ENCODE data around the gene RPL10.

The RPL10 gene

DNA sequence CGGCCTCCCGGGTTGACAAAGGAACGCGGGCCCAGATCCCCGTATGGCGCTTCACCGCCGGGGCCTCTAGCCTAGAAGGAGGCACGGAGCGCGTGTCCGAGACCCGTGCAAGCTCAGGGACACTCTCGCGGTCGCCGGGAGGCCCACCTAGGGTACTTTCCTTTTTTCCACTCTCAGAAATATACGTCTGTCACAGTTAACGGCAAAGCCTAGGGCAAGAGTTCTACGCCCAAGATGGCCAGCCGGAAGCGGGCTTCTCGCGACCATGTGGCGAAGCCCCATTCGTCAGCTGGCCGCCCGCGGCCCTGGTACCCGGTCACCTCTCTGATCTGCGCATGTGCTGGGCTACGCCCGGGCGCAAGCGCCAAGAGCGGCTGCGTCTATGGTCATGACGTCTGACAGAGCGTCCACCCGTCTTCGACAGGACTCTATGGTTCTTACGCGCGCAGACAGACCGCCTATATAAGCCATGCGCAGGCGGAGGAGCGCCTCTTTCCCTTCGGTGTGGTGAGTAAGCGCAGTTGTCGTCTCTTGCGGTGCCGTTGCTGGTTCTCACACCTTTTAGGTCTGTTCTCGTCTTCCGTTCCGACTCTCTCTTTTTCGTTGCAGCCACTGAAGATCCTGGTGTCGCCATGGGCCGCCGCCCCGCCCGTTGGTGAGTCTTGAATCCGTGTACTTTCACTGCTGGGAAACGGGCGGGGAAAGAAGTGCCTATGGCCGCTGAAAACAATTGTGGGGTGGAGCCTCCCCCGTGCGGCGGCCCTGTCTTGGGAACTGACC lies at the start of gene RPL10:
Gene RPL10 (plus strand): TSS at position 490 of the 780 bp plus-strand sequence. CDS start 143 bp downstream, at position 633.
- Mint-ChIP-seq H3K27me3 (ENCODE audit: low read depth) (peaks cover 4% of the 10 kb centered on the region), H3K27ac (peak within 1 kb of the TSS; percentile 100), H3K4me1 (ENCODE audit: low read depth) (peaks cover 7% of the 10 kb centered on the region), H3K9me3 (no peaks in the 10 kb centered on the region), H3K4me3 (peak within 1 kb of the TSS; percentile 99), H3K36me3 (ENCODE audit: low read depth) (peaks cover 31% of the 10 kb centered on the region)
- peak; percentile 94 for DNase-seq (ENCODE audit: low spot score)

DNA sequence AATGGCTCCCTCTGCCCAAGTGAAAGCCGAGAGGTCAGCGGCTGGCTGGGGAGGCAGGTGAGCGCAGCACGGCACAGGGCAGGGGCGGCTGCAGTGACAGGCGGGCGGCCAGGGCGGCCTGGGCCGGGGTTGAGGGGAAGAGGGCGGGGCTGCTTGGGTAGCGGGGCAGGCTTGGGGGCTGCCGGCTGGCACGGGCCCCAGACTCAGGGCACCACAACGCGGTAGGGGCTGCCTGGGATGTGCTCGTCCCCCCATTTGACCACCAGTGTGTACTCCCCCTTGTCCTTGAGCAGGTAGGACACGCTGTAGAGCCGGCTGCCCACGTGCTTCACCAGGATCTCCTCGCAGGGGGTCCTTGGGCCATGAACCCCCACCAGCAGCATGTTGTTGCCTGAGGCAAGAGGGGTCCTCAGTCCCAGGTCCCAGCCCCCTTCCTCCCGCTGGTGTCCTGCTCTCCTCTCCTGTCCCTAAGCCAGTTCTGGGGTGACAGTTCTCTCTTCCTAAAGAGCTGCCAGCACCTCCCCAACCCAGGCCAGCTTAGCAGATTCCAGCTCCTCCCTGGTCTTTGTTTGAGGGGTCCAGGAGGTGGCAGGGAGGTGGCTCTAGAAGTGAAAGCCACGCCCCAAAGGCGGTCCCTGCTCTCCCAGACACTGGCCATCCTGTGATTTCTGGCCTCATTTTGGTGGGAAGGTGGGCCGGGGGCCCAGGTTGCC lies 49.4 kb upstream of the RPL10 start:
- H3K27me3 Mint-ChIP-seq (ENCODE audit: low read depth): no peaks in the 10 kb centered on the region
- DNase-seq (ENCODE audit: low spot score): no peak
- H3K36me3 Mint-ChIP-seq (ENCODE audit: low read depth): peaks cover 29% of the 10 kb centered on the region
- no peaks in the 10 kb centered on the region for H3K9me3 Mint-ChIP-seq
- H3K4me1 Mint-ChIP-seq (ENCODE audit: low read depth): peaks cover 8% of the 10 kb centered on the region
- H3K4me3 Mint-ChIP-seq: no peak overlapping the region
- H3K27ac Mint-ChIP-seq: peak overlapping the region; percentile 5

DNA sequence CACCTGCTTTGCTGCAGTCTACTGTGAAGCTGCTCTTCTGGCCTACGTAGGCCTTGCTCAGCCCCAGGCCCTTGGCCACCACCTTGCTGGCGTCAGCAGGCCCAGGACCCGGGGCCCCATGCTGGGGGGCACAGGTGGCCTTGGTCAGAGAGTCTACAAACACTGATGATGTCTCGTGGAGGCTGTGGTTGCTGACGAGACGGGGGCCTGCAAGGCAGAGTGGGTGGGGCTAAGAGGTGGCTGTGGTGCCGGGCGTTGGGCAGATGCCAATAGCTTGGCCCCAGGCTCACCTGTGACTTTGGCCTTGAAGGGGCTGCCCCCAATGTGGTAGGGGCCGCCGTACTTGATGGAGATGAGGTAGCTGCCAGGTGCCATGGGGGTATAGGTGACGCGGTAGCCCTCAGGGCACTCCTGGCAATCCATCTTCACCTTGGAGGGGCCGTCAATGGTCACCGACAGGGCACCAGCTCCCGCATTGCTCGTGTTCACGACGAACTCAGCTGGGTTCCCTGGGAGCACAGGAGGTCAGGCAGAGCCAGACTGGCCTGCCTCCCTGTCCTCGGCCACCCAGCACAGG lies 48.7 kb upstream of the RPL10 start:
- no peaks in the 10 kb centered on the region for H3K27me3 Mint-ChIP-seq (ENCODE audit: low read depth)
- H3K27ac Mint-ChIP-seq: no peak overlapping the region
- H3K4me1 Mint-ChIP-seq (ENCODE audit: low read depth): peaks cover 8% of the 10 kb centered on the region
- H3K4me3 Mint-ChIP-seq: no peak overlapping the region
- H3K9me3 Mint-ChIP-seq: no peaks in the 10 kb centered on the region
- H3K36me3 Mint-ChIP-seq (ENCODE audit: low read depth): peaks cover 29% of the 10 kb centered on the region
- DNase-seq (ENCODE audit: low spot score): no peak

- no peak overlapping the region for H3K4me3 Mint-ChIP-seq
Observed at GRCh38 chrX:154349979-154350378, 48.2 kb upstream of the RPL10 start.

GRCh38 chrX:154350429-154351182 lies 47.6 kb upstream of the RPL10 start:
- Mint-ChIP-seq H3K36me3 (ENCODE audit: low read depth) (peaks cover 29% of the 10 kb centered on the region), H3K27me3 (ENCODE audit: low read depth) (no peaks in the 10 kb centered on the region), H3K4me3 (no peak overlapping the region), H3K27ac (peak overlapping the region; percentile 52), H3K9me3 (no peaks in the 10 kb centered on the region), H3K4me1 (ENCODE audit: low read depth) (peaks cover 8% of the 10 kb centered on the region)
- DNase-seq (ENCODE audit: low spot score): no peak

More at GRCh38 chrX:154349979-154350378, 48.2 kb upstream of the RPL10 start:
- DNase-seq (ENCODE audit: low spot score): no peak
- H3K27me3 Mint-ChIP-seq (ENCODE audit: low read depth): no peaks in the 10 kb centered on the region
- peaks cover 8% of the 10 kb centered on the region for H3K4me1 Mint-ChIP-seq (ENCODE audit: low read depth)
- no peaks in the 10 kb centered on the region for H3K9me3 Mint-ChIP-seq
- H3K36me3 Mint-ChIP-seq (ENCODE audit: low read depth): peaks cover 29% of the 10 kb centered on the region
- no peak overlapping the region for H3K27ac Mint-ChIP-seq

DNA sequence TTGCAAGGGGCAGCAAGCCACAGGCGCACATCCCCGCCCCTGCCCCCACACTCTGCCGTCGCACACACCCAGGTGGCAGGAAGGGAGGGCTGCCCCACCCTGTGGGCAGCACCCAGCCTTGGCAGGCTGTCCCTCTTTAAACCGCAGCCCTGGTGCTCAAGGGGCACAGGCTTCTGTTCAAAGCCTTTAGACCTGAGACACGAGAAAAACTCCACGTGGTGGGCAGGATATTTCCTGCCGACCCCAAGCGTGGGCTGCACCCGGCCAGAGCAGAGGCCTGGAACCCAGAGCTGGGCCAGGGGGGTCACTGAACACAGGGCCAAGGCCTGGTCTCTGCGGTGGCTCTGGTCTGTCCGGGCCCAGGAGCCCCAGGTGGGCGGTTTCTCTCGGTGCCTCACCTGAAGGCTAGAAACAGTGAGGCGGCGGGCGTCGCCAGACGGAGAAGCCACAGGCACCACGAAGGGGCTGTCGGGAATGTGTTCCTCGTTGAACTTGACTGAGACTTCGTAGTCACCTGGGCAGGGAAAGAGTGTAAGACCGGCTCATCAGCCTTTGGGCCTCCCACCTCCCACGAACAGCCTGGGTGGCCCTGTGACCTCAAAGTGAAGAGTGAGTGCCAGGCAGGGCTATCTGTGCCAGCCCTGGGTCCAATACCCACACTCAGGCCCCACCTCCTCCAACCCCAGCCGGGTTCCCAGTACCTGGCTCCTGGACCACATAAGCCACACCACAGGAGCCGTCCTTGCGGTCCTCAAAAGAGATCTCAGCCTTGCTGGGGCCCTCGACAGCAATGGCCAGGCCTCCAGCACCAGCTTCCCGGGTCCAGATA lies 46.8 kb upstream of the RPL10 start:
- Mint-ChIP-seq H3K36me3 (ENCODE audit: low read depth) (peaks cover 33% of the 10 kb centered on the region), H3K27me3 (ENCODE audit: low read depth) (no peaks in the 10 kb centered on the region), H3K4me1 (ENCODE audit: low read depth) (peaks cover 8% of the 10 kb centered on the region), H3K4me3 (peak overlapping the region; percentile 15), H3K9me3 (no peaks in the 10 kb centered on the region), H3K27ac (peak overlapping the region; percentile 65)
- no peak for DNase-seq (ENCODE audit: low spot score)

- Mint-ChIP-seq H3K27ac (peak overlapping the region; percentile 65), H3K4me3 (no peak overlapping the region), H3K27me3 (ENCODE audit: low read depth) (no peaks in the 10 kb centered on the region), H3K36me3 (ENCODE audit: low read depth) (peaks cover 33% of the 10 kb centered on the region), H3K4me1 (ENCODE audit: low read depth) (peaks cover 8% of the 10 kb centered on the region), H3K9me3 (no peaks in the 10 kb centered on the region)
- DNase-seq (ENCODE audit: low spot score): no peak
Observed at GRCh38 chrX:154352012-154352401, 46.2 kb upstream of the RPL10 start.

- Mint-ChIP-seq H3K4me3 (no peak overlapping the region), H3K27me3 (ENCODE audit: low read depth) (no peaks in the 10 kb centered on the region), H3K9me3 (no peaks in the 10 kb centered on the region), H3K27ac (no peak overlapping the region), H3K36me3 (ENCODE audit: low read depth) (peaks cover 30% of the 10 kb centered on the region), H3K4me1 (ENCODE audit: low read depth) (peaks cover 3% of the 10 kb centered on the region)
- DNase-seq (ENCODE audit: low spot score): no peak
Observed at GRCh38 chrX:154352466-154352865, 45.7 kb upstream of the RPL10 start.

DNA sequence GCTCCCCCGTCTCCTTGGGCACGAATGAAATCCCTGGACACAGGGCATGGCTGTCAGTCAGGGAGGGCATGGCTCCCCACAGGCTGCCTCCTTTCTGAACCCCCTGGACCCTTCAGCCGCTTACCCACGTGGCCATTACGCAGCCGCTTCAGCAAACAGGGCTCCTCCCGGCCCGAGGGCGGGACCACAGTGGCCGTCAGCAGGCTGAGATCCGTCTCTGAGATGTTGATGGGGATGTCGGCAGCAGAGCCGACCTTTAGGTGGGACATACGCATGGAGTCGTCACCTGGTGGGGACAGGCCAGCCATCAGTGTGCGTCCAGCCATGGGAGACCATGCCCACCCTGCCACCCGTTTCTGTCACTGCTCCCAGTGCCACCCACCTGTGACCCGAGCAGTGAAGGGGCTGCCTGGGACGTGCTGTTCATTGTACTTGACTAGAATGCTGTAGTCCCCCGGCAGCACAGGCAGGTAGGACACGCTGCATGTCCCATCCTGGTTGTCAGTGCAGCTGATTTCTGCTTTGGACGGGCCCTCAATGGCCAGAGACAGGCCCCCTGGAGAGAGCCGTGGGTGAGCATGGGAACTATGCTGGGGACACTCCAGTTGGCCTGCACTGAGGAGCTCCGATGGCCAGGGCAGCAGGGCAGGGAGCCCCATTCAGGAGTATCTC lies 44.9 kb upstream of the RPL10 start:
- no peak overlapping the region for H3K27ac Mint-ChIP-seq
- no peak for DNase-seq (ENCODE audit: low spot score)
- H3K4me3 Mint-ChIP-seq: no peak overlapping the region

GRCh38 chrX:154354013-154354412 lies 44.2 kb upstream of the RPL10 start:
- DNase-seq (ENCODE audit: low spot score): no peak
- no peak overlapping the region for H3K27ac Mint-ChIP-seq
- no peaks in the 10 kb centered on the region for H3K9me3 Mint-ChIP-seq

More for the DNA sequence above, 44.9 kb upstream of the RPL10 start:
- Mint-ChIP-seq H3K36me3 (ENCODE audit: low read depth) (peaks cover 31% of the 10 kb centered on the region), H3K27me3 (ENCODE audit: low read depth) (no peaks in the 10 kb centered on the region), H3K9me3 (no peaks in the 10 kb centered on the region), H3K4me1 (ENCODE audit: low read depth) (peaks cover 3% of the 10 kb centered on the region)

DNA sequence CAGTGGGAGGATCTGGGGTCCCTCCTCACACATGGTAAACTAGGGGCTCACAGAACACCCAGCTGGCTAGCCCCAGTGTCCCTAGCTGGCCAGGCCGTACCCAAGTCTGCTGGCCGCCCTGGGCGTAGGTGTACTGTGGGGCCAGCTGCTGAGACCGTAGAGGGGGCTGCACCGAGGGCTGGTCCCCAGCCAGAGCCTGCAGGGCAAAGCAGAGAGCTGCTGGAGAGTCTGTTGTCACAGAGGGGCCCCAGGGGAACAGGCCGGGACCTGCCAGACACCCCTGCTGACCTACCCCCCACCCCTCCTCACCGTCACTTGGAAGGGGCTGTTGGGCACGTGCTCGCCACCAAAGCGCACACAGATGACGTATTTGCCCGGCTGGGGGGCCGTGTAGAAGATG lies 43.7 kb upstream of the RPL10 start:
- Mint-ChIP-seq H3K36me3 (ENCODE audit: low read depth) (peaks cover 36% of the 10 kb centered on the region), H3K27ac (no peak overlapping the region)

More at GRCh38 chrX:154354013-154354412, 44.2 kb upstream of the RPL10 start:
- peaks cover 5% of the 10 kb centered on the region for H3K4me1 Mint-ChIP-seq (ENCODE audit: low read depth)
- peaks cover 36% of the 10 kb centered on the region for H3K36me3 Mint-ChIP-seq (ENCODE audit: low read depth)
- H3K4me3 Mint-ChIP-seq: no peak overlapping the region
- H3K27me3 Mint-ChIP-seq (ENCODE audit: low read depth): no peaks in the 10 kb centered on the region

DNA sequence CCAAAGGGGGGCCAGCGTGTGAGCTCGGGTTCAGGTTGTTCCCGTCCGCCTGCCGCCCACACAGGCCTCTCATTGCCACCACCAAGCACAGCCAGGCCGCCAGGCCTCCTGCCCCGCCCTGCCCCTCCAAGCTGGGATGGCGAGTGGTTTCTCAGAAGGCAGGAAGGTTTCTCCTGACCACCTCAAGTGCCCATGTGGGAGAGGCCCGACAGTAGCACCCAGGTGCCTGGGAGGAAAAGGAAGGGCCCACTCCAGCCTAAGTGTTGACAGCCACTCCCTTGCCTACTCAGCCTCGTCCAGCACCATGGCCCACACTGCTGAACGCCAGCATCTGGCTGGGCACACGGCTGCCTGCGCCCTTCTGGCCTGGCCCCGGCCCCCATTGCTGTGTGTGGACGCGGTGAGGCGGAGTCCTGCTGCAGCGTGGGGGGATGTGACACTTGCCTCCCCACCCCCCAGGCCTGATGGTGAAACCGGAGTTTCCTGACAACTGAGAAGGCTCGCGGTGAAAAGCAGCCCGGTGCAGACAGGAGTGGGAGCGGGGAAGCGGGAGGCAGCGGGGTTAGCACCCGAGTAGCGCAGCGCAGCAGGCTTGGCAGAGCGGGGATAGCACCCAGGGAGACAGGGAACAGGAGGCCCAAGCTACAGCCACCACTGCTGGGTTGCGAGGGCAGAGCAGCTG lies 42.9 kb upstream of the RPL10 start:
- no peaks in the 10 kb centered on the region for H3K27me3 Mint-ChIP-seq (ENCODE audit: low read depth)
- H3K9me3 Mint-ChIP-seq: no peaks in the 10 kb centered on the region
- DNase-seq (ENCODE audit: low spot score): no peak
- peaks cover 5% of the 10 kb centered on the region for H3K4me1 Mint-ChIP-seq (ENCODE audit: low read depth)
- H3K27ac Mint-ChIP-seq: no peak overlapping the region
- no peak overlapping the region for H3K4me3 Mint-ChIP-seq
- peaks cover 31% of the 10 kb centered on the region for H3K36me3 Mint-ChIP-seq (ENCODE audit: low read depth)

More for the DNA sequence above, 43.7 kb upstream of the RPL10 start:
- Mint-ChIP-seq H3K4me1 (ENCODE audit: low read depth) (peaks cover 5% of the 10 kb centered on the region), H3K27me3 (ENCODE audit: low read depth) (no peaks in the 10 kb centered on the region), H3K9me3 (no peaks in the 10 kb centered on the region), H3K4me3 (no peak overlapping the region)
- DNase-seq (ENCODE audit: low spot score): no peak
